IMR-90 (cell line): ENCODE results near the gene COL25A1. TPM values are rescaled to one million over a fixed set of nuclear protein-coding genes. Genes with fewer than 3 reads are reported as not detected.

Experiments used
- ATAC-seq: fragments of 200-7000 bp; cut with Tn5 transposase; 2 replicates; pipeline ENCODE4 v1.9.1; 2020; ENCODE audit warnings: low read depth, mild to moderate bottlenecking, moderate library complexity
- BruUV-seq: library from RNA; stranded (reverse); fragments of 400-500 nt; replicated peaks from 2 replicates; lab custom pipeline; 2021; lab: Mats Ljungman, UMichigan
- CTCF ChIA-PET: fragments of 300-600 bp; formaldehyde crosslinking; extraction: SDS; loops from one replicate; lab custom pipeline; 2021; ENCODE audit warnings: antibody characterized with exemption; lab: Yijun Ruan, JAX
- POLR2A ChIA-PET: fragments of 300-600 bp; sonication (Branson Sonifier 250); formaldehyde crosslinking; loops from one replicate; lab custom pipeline; 2022; ENCODE audit warnings: antibody characterized with exemption; ENCODE audit not compliant: unreplicated experiment; lab: Charles Lee
- DNase-seq: peaks from one replicate; pipeline ENCODE4 v3.0.0; 2013
- H2AFZ ChIP-seq: replicated peaks from 2 replicates; pipeline ENCODE3; 2013; ENCODE audit warnings: low read length, mild to moderate bottlenecking; ENCODE audit not compliant: poor library complexity
- H2AK5ac ChIP-seq: 2 replicates; pipeline ENCODE4 v1.6.1; 2013; ENCODE audit warnings: low read depth, low read length, inconsistent platforms
- H2AK9ac ChIP-seq: replicated peaks from 2 replicates; pipeline ENCODE3; 2013; ENCODE audit warnings: mild to moderate bottlenecking, low read depth, low read length, moderate library complexity; ENCODE audit not compliant: poor library complexity
- H2BK120ac ChIP-seq: 2 replicates; pipeline ENCODE4 v1.6.1; 2013; ENCODE audit warnings: low read depth, low read length, inconsistent platforms
- H2BK15ac ChIP-seq: 3 replicates; pipeline ENCODE4 v1.6.1; 2013; ENCODE audit warnings: low read depth, low read length, inconsistent platforms
- H2BK20ac ChIP-seq: 2 replicates; pipeline ENCODE4 v1.6.1; 2013; ENCODE audit warnings: low read depth, mild to moderate bottlenecking, inconsistent platforms, low read length, moderate library complexity
- H2BK5ac ChIP-seq: 2 replicates; pipeline ENCODE4 v1.6.1; 2013; ENCODE audit warnings: mild to moderate bottlenecking, low read depth, low read length, inconsistent platforms; ENCODE audit not compliant: poor library complexity, severe bottlenecking
- H3K14ac ChIP-seq: replicated peaks from 2 replicates; pipeline ENCODE4 v1.6.1; 2013; ENCODE audit warnings: low read depth, low read length, inconsistent platforms
- H3K18ac ChIP-seq: 2 replicates; pipeline ENCODE4 v1.6.1; 2013; ENCODE audit warnings: low read depth, low read length, control low read depth
- H3K23ac ChIP-seq: 2 replicates; pipeline ENCODE4 v1.6.1; 2013; ENCODE audit warnings: low read depth, low read length, inconsistent platforms
- H3K27ac ChIP-seq: 2 replicates; pipeline ENCODE4 v1.5.1; 2013; ENCODE audit warnings: mild to moderate bottlenecking, control low read depth, low read length; ENCODE audit not compliant: insufficient read depth
- H3K27me3 ChIP-seq: 2 replicates; pipeline ENCODE4 v1.6.1; 2013; ENCODE audit warnings: low read length; ENCODE audit not compliant: control insufficient read depth, insufficient read depth
- H3K36me3 ChIP-seq: 2 replicates; pipeline ENCODE4 v1.6.1; 2013; ENCODE audit warnings: low read length, mixed read lengths; ENCODE audit not compliant: control insufficient read depth, insufficient read depth
- H3K4ac ChIP-seq: 2 replicates; pipeline ENCODE4 v1.6.1; 2013; ENCODE audit warnings: low read depth, low read length, inconsistent platforms
- H3K4me1 ChIP-seq: 2 replicates; pipeline ENCODE4 v1.6.1; 2013; ENCODE audit warnings: low read length, mixed read lengths; ENCODE audit not compliant: control insufficient read depth, insufficient read depth
- H3K4me2 ChIP-seq: 2 replicates; pipeline ENCODE4 v1.6.1; 2013; ENCODE audit warnings: low read depth, mild to moderate bottlenecking, control low read depth, low read length, moderate library complexity
- H3K4me3 ChIP-seq: 2 replicates; pipeline ENCODE4 v1.5.1; 2013; ENCODE audit warnings: low read depth, mild to moderate bottlenecking, control low read depth, low read length, moderate library complexity; ENCODE audit not compliant: insufficient read depth
- H3K56ac ChIP-seq: 2 replicates; pipeline ENCODE4 v1.6.1; 2013; ENCODE audit warnings: low read length, inconsistent platforms; ENCODE audit not compliant: insufficient read depth; ENCODE audit errors: extremely low read depth
- H3K79me1 ChIP-seq, 2 experiments: 2 replicates each; pipeline ENCODE4 v1.6.1; 2013; ENCODE audit warnings: low read length in 2 of 2, inconsistent platforms in 1 of 2, low read depth in 1 of 2
- H3K9ac ChIP-seq: 2 replicates; pipeline ENCODE4 v1.6.1; 2013; ENCODE audit warnings: low read depth, low read length, control low read depth
- H3K9me1 ChIP-seq: 2 replicates; pipeline ENCODE4 v1.6.1; 2013; ENCODE audit warnings: low read length, inconsistent platforms; ENCODE audit not compliant: insufficient read depth
- H3K9me3 ChIP-seq: 2 replicates; pipeline ENCODE4 v1.6.1; 2013; ENCODE audit warnings: low read length; ENCODE audit not compliant: control insufficient read depth, insufficient read depth
- H4K20me1 ChIP-seq: 2 replicates; pipeline ENCODE4 v1.6.1; 2013; ENCODE audit warnings: low read length, inconsistent platforms; ENCODE audit not compliant: insufficient read depth
- H4K5ac ChIP-seq: 2 replicates; pipeline ENCODE4 v1.6.1; 2013; ENCODE audit warnings: mild to moderate bottlenecking, low read depth, low read length, control low read depth
- H4K8ac ChIP-seq, 2 experiments: 2 replicates each; pipeline ENCODE4 v1.6.1; 2013; ENCODE audit warnings: low read depth in 2 of 2, low read length in 2 of 2, control low read depth in 1 of 2, inconsistent platforms in 1 of 2
- H4K91ac ChIP-seq: 2 replicates; pipeline ENCODE4 v1.6.1; 2013; ENCODE audit warnings: low read depth, low read length, inconsistent platforms; ENCODE audit not compliant: insufficient read depth
- ELK1 ChIP-seq: fragments of 150-350 bp; IDR thresholded peaks from 2 replicates; pipeline ENCODE4 v1.6.1; 2016; ENCODE audit warnings: low read depth, mild to moderate bottlenecking, low read length, moderate library complexity, borderline replicate concordance
- SMC3 ChIP-seq: fragments of 150-350 bp; IDR thresholded peaks from 2 replicates; pipeline ENCODE4 v1.6.1; 2016; ENCODE audit warnings: low read depth, mild to moderate bottlenecking, antibody characterized with exemption, low read length, moderate library complexity
- dilution Hi-C: fragments of 300-500 bp; cut with HindIII; formaldehyde crosslinking; loops from one replicate; pipeline ENCODE4 v1.14.3; 2018; ENCODE audit warnings: low sequenced_read_pairs; ENCODE audit not compliant: unreplicated experiment
- in situ Hi-C: fragments of 300-500 bp; cut with MboI; formaldehyde crosslinking; loops from 3 replicates; pipeline ENCODE4 v1.14.3; 2019; ENCODE audit warnings: low sequenced_read_pairs, inconsistent platforms, mixed read lengths
- intact Hi-C: fragments of 100-400 bp; cut with micrococcal nuclease; formaldehyde crosslinking; loops from 2 replicates; pipeline ENCODE4 v1.10.0; 2022
- polyA plus RNA-seq, 3 experiments: library from polyadenylated mRNA; depleted of rRNA; stranded (reverse); fragments of >200 nt; gene quantifications; 2 replicates each; pipeline ENCODE4 v1.2.3, GENCODE V29; 2012; ENCODE audit warnings: low replicate concordance in 1 of 3
- total RNA-seq: library from RNA; depleted of rRNA; stranded (reverse); fragments of >200 nt; gene quantifications from 2 replicates; pipeline ENCODE4 v1.2.3, GENCODE V29; 2012

Gene COL25A1
- total and polyA plus RNA-seq, 2 of the 4 experiments (the other 2 are of a cell fraction), result under 0.01 to 0.05 TPM

GRCh38 chr4:108779958-108780357 lies 522.5 kb downstream of the COL25A1 start:
- Histone ChIP-seq H3K4me2 (no peak overlapping the region), H2BK20ac (no peak overlapping the region), H3K9ac (no peak overlapping the region), H3K27me3 (0 out of 2 replicates have a peak, but pooled peaks cover 2% of the 10 kb centered on the region), H3K79me1 (no peaks in the 10 kb centered on the region), H4K5ac (no peak overlapping the region), H2BK5ac (no peak overlapping the region), H3K9me3 (no peaks in the 10 kb centered on the region), H4K20me1 (no peaks in the 10 kb centered on the region), H2BK120ac (no peak overlapping the region), H4K8ac (no peak overlapping the region), H3K23ac (no peak overlapping the region), H4K91ac (no peak overlapping the region), H3K4ac (no peak overlapping the region), H3K4me1 (no peaks in the 10 kb centered on the region), H3K27ac (no peak overlapping the region), H3K14ac (no peak overlapping the region), H3K9me1 (no peaks in the 10 kb centered on the region), H3K56ac (no peak overlapping the region), H2AK9ac (no peak overlapping the region), H3K36me3 (no peaks in the 10 kb centered on the region), H2AK5ac (no peak overlapping the region), H2AFZ (no peak overlapping the region), H3K4me3 (no peak overlapping the region), H2BK15ac (no peak overlapping the region), H3K18ac (no peak overlapping the region)
- ATAC-seq (no peak), DNase-seq (no peak)
- no peak for TF ChIP-seq SMC3
- no peak for TF ChIP-seq ELK1
- CTCF ChIA-PET, result no interaction called here
- intact Hi-C loops (no loop called here), in situ Hi-C loops (no loop called here), dilution Hi-C loops (no loop called here)
- POLR2A ChIA-PET, result no interaction called here
- BruUV-seq, result no TSS peak
